Left ventricle myocardium inferior (tissue), 1 donor: ENCODE data around the gene CCDC51. TPM values are rescaled to one million over a fixed set of nuclear protein-coding genes. Genes with fewer than 3 reads are reported as not detected.

Experiments
- DNase-seq: peaks from one replicate; pipeline ENCODE4 v3.0.0-alpha.2; 2020
- H3K27ac ChIP-seq: fragments of 200-600 bp; replicated peaks from 2 replicates; pipeline ENCODE4 v1.8.0; 2021
- H3K27me3 ChIP-seq: fragments of 200-600 bp; 2 replicates; pipeline ENCODE4 v1.8.0; 2021; ENCODE audit warnings: low read depth
- H3K36me3 ChIP-seq: fragments of 200-600 bp; 2 replicates; pipeline ENCODE4 v1.8.0; 2021
- H3K4me1 ChIP-seq: fragments of 200-600 bp; 2 replicates; pipeline ENCODE4 v1.8.0; 2021
- H3K4me3 ChIP-seq: fragments of 200-600 bp; 2 replicates; pipeline ENCODE4 v1.8.0; 2021; ENCODE audit warnings: mild to moderate bottlenecking, moderate library complexity
- H3K9me3 ChIP-seq: fragments of 200-600 bp; replicated peaks from 2 replicates; pipeline ENCODE4 v1.8.0; 2021
- CTCF ChIP-seq: fragments of 200-600 bp; IDR thresholded peaks from 2 replicates; pipeline ENCODE4 v1.8.0; 2021; ENCODE audit warnings: antibody characterized with exemption, mild to moderate bottlenecking, borderline replicate concordance
- intact Hi-C: fragments of 100-400 bp; cut with micrococcal nuclease; formaldehyde crosslinking; loops from one replicate; pipeline ENCODE4 v1.11.0; 2022
- total RNA-seq: library from RNA; stranded (reverse); fragmentation: NEBNext Ultra II Directional; extraction: Animal tissue kit (Norgen Biotek cat#: 25700); gene quantifications from one replicate; pipeline ENCODE4 v1.2.1, GENCODE V29; 2021
- donor health status: DM: no; HTN: yes; CAD: no; lungs with severe emphysema.

The CCDC51 gene
- total RNA-seq, 1 donor from 2014 or later: 13.9 TPM

GRCh38 chr3:48406443-48407431 is 33.2 kb downstream of the CCDC51 start:
- no peaks in the 10 kb centered on the region for H3K27me3 ChIP-seq
- peaks cover 79% of the 10 kb centered on the region for H3K36me3 ChIP-seq
- H3K9me3 ChIP-seq: no peaks in the 10 kb centered on the region
- no peak overlapping the region for H3K4me3 ChIP-seq
- DNase-seq: no peak
- peaks cover 9% of the 10 kb centered on the region for H3K4me1 ChIP-seq
- no peak for TF ChIP-seq CTCF
- no peak overlapping the region for H3K27ac ChIP-seq
- intact Hi-C loops: no loop called here

- Histone ChIP-seq H3K4me1 (peaks cover 13% of the 10 kb centered on the region), H3K9me3 (no peaks in the 10 kb centered on the region), H3K27me3 (no peaks in the 10 kb centered on the region), H3K36me3 (peaks cover 72% of the 10 kb centered on the region), H3K27ac (no peak overlapping the region), H3K4me3 (no peak overlapping the region)
- no peak for TF ChIP-seq CTCF
- intact Hi-C loops: no loop called here
- DNase-seq: no peak
Observed at GRCh38 chr3:48405971-48406370, 33.9 kb downstream of the CCDC51 start.

GRCh38 chr3:48405343-48405881 is 34.5 kb downstream of the CCDC51 start:
- DNase-seq: no peak
- H3K27ac ChIP-seq: no peak overlapping the region

GRCh38 chr3:48404440-48405342 is 35.2 kb downstream of the CCDC51 start:
- no peak for DNase-seq
- Histone ChIP-seq H3K27me3 (no peaks in the 10 kb centered on the region), H3K4me3 (no peak overlapping the region), H3K36me3 (peaks cover 59% of the 10 kb centered on the region), H3K4me1 (peaks cover 13% of the 10 kb centered on the region), H3K9me3 (no peaks in the 10 kb centered on the region), H3K27ac (no peak overlapping the region)
- TF ChIP-seq CTCF: no peak
- intact Hi-C loops: loop anchor here (5.0 kb wide), 1 partner anchor 33 kb away; no protein-coding TSS in a partner anchor

More at GRCh38 chr3:48405343-48405881, 34.5 kb downstream of the CCDC51 start:
- H3K4me1 ChIP-seq: peaks cover 13% of the 10 kb centered on the region
- no peak overlapping the region for H3K4me3 ChIP-seq
- TF ChIP-seq CTCF: no peak
- H3K27me3 ChIP-seq: no peaks in the 10 kb centered on the region
- intact Hi-C loops: no loop called here
- H3K36me3 ChIP-seq: peaks cover 66% of the 10 kb centered on the region
- H3K9me3 ChIP-seq: no peaks in the 10 kb centered on the region
